Mononuclear cell (primary cell): ENCODE results near the gene CMTM2. TPM values are rescaled to one million over a fixed set of nuclear protein-coding genes. Genes with fewer than 3 reads are reported as not detected.
"Not testable (repeated sequence)": the region's sequence is repeated elsewhere in the genome, so short reads cannot be mapped to it uniquely, and the experiment has no call there.

Experiments used
- H3K27me3 ChIP-seq: 2 replicates; pipeline ENCODE4 v1.6.0; 2011; ENCODE audit warnings: low read length, control low read depth; ENCODE audit not compliant: insufficient read depth
- H3K4me1 ChIP-seq: 2 replicates; pipeline ENCODE4 v1.5.1; 2011; ENCODE audit warnings: mild to moderate bottlenecking, low read length, control low read depth; ENCODE audit not compliant: insufficient read depth
- H3K4me3 ChIP-seq: 2 replicates; pipeline ENCODE4 v1.5.1; 2011; ENCODE audit warnings: mild to moderate bottlenecking, low read length, moderate library complexity
- H3K9me3 ChIP-seq: 2 replicates; pipeline ENCODE4 v1.5.1; 2011; ENCODE audit warnings: low read depth, mild to moderate bottlenecking, control low read depth, low read length
- total RNA-seq: library from RNA; depleted of rRNA; stranded (reverse); fragments of >200 nt; gene quantifications from one replicate; pipeline ENCODE4 v1.2.3, GENCODE V29; 2012

Gene CMTM2
- total RNA-seq, 1 donor: 0.52 TPM

DNA sequence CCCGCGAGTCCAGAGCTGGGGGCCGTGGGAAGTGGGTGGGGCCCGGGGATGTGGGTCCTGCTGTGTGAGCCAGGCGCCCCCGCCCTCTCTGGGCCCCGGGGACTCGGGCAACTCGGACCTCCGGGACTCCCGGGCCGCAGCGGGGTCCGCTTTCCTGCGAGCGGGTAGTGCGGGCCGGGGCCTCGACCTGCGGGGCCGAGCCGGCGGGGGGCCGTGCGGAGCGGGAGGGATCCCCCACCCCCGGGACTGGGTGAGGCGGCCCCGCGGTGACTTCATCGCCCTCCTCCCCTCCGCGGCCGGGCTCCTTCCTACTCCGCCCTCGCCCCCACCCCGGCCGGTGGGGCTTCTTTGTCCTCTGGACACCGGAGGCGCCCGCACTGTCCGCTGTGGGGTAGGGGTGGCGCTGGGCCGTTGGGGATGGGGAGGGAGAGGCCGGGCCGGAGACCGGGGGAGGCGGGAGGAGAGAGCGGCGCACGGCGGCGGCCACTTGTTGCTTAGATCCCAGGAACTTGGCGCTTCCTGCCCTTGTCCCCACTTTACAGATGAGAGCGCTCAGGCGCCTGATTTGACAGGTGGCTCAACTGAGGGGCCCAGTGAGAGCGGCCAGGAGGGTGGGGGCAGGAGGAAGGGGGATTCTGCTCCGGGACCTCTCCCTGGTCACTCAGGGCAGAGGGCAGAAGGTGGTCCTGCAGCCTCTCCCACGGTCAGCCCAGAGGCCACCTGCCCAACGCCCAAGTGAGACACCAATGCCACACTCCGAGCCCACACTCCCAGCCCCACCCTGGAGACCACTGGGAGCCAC is 26.1 kb downstream of the CMTM2 start:
- Histone ChIP-seq H3K27me3 (no peaks in the 10 kb centered on the region), H3K4me1 (peaks cover 44% of the 10 kb centered on the region), H3K9me3 (no peaks in the 10 kb centered on the region), H3K4me3 (peak overlapping the region; percentile 62)

GRCh38 chr16:66605979-66606751 is 26.9 kb downstream of the CMTM2 start:
- peaks cover 44% of the 10 kb centered on the region for H3K4me1 ChIP-seq
- no peaks in the 10 kb centered on the region for H3K9me3 ChIP-seq
- no peaks in the 10 kb centered on the region for H3K27me3 ChIP-seq
- peak overlapping the region; percentile 62 for H3K4me3 ChIP-seq

GRCh38 chr16:66608241-66609138 is 29.2 kb downstream of the CMTM2 start:
- H3K9me3 ChIP-seq: no peaks in the 10 kb centered on the region
- no peak overlapping the region for H3K4me3 ChIP-seq
- no peaks in the 10 kb centered on the region for H3K27me3 ChIP-seq

GRCh38 chr16:66609139-66609510 is 29.9 kb downstream of the CMTM2 start:
- no peaks in the 10 kb centered on the region for H3K9me3 ChIP-seq

More at GRCh38 chr16:66608241-66609138, 29.2 kb downstream of the CMTM2 start:
- H3K4me1 ChIP-seq: peaks cover 43% of the 10 kb centered on the region

DNA sequence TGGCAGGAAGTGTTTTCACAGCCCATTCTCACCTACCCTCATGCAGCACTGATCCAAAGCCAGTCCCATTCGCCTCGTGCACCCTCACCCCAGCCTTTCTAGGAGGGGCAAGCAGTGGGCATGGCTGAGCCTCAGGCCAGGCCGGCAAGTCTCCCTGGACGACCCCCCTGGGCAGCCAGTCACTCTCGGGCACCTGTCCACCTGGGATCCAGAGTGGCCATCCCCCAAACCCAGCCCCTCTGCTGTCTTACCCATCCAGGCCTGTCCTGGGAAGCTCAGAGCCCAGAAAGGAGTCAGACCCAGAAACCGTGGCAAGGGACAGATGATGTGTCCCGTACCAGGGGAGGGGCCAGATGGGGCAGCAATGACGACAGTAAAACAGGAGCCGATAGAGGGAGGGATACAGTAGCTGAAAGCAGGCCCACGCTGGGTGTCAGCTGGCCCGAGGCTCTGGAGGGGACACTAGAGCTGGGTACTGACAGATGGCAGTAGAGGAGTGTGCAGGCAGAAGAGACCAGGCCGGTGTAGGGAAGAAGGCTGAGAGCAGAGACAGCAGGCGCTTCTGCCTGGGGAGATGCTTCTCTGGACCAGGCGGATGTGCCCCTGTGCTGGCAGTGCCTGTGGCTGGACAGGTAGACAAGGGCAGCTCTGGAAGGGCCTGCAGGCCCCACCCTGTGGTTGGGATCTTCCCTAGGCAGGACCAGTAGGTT is 31.0 kb downstream of the CMTM2 start:
- Histone ChIP-seq H3K4me1 (peaks cover 36% of the 10 kb centered on the region), H3K27me3 (no peaks in the 10 kb centered on the region), H3K9me3 (no peaks in the 10 kb centered on the region), H3K4me3 (no peak overlapping the region)

More at GRCh38 chr16:66609139-66609510, 29.9 kb downstream of the CMTM2 start:
- H3K4me3 ChIP-seq: no peak overlapping the region
- H3K4me1 ChIP-seq: peaks cover 37% of the 10 kb centered on the region
- H3K27me3 ChIP-seq: no peaks in the 10 kb centered on the region

GRCh38 chr16:66611911-66612310 is 32.6 kb downstream of the CMTM2 start:
- H3K27me3 ChIP-seq, H3K4me3 ChIP-seq, H3K9me3 ChIP-seq: not testable (repeated sequence)
- H3K4me1 ChIP-seq: peaks cover 21% of the 10 kb centered on the region

GRCh38 chr16:66612422-66612821 is 33.2 kb downstream of the CMTM2 start:
- H3K9me3 ChIP-seq: no peaks in the 10 kb centered on the region
- H3K4me1 ChIP-seq: peaks cover 16% of the 10 kb centered on the region
- H3K4me3 ChIP-seq: no peak overlapping the region
- H3K27me3 ChIP-seq: no peaks in the 10 kb centered on the region

- H3K27me3 ChIP-seq: no peaks in the 10 kb centered on the region
- H3K4me1 ChIP-seq: no peaks in the 10 kb centered on the region
- H3K4me3 ChIP-seq: no peak overlapping the region
- H3K9me3 ChIP-seq: no peaks in the 10 kb centered on the region
Observed at GRCh38 chr16:66614161-66614802, 35.0 kb downstream of the CMTM2 start.

- H3K4me1 ChIP-seq: no peaks in the 10 kb centered on the region
- H3K9me3 ChIP-seq: no peaks in the 10 kb centered on the region
- H3K27me3 ChIP-seq: no peaks in the 10 kb centered on the region
- no peak overlapping the region for H3K4me3 ChIP-seq
Observed at GRCh38 chr16:66616169-66616568, 36.9 kb downstream of the CMTM2 start.

DNA sequence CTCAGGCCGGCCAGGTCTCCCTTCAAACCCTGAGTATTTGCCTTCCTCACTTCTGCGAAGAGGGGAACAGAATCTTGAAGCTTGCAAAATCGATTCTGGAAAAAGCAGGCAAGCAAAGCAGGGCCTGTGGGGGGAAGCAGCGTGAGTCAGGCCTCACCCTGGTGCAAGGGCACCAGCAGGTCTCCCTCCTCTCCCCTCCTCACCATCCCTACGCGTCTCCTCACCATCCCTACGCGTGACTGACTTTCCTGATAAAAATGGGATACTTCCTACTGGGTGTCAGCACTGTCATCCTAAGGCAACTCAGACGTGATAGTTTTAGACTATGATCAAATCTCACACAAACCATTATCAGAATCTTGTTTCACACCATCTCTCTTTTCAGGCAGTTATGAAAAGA is 37.3 kb downstream of the CMTM2 start:
- Histone ChIP-seq H3K4me1 (no peaks in the 10 kb centered on the region), H3K9me3 (no peaks in the 10 kb centered on the region), H3K27me3 (no peaks in the 10 kb centered on the region), H3K4me3 (no peak overlapping the region)

- Histone ChIP-seq H3K9me3 (no peaks in the 10 kb centered on the region), H3K4me3 (no peak overlapping the region), H3K27me3 (no peaks in the 10 kb centered on the region), H3K4me1 (no peaks in the 10 kb centered on the region)
Observed at GRCh38 chr16:66617010-66617434, 37.8 kb downstream of the CMTM2 start.

GRCh38 chr16:66617728-66618127 is 38.5 kb downstream of the CMTM2 start:
- H3K27me3 ChIP-seq: no peaks in the 10 kb centered on the region

GRCh38 chr16:66618588-66619375 is 39.5 kb downstream of the CMTM2 start:
- Histone ChIP-seq H3K27me3 (no peaks in the 10 kb centered on the region), H3K4me3 (no peak overlapping the region), H3K9me3 (no peaks in the 10 kb centered on the region), H3K4me1 (no peaks in the 10 kb centered on the region)

More at GRCh38 chr16:66617728-66618127, 38.5 kb downstream of the CMTM2 start:
- H3K4me1 ChIP-seq: no peaks in the 10 kb centered on the region
- no peak overlapping the region for H3K4me3 ChIP-seq
- H3K9me3 ChIP-seq: no peaks in the 10 kb centered on the region
